Keratinocyte (primary cell): ENCODE measurements around the gene OOEP.

Experiments
- EZH2 ChIP-seq: IDR thresholded peaks from one replicate; pipeline ENCODE4 v1.6.1; 2012; ENCODE audit warnings: inconsistent platforms, mild to moderate bottlenecking, low read length, moderate library complexity
- TF ChIP-seq, protein P1 (sequence below), 3 experiments: IDR thresholded peaks in 1 of 3; conservative IDR thresholded peaks in 1 of 3; optimal IDR thresholded peaks in 1 of 3; 2 replicates in 2 of 3; 3 replicates in 1 of 3; pipeline versions ENCODE3 to v1.5.1; 2011; ENCODE audit warnings: low read length in 3 of 3, mild to moderate bottlenecking in 3 of 3, moderate library complexity in 2 of 3, control low read depth in 1 of 3, inconsistent platforms in 1 of 3; ENCODE audit not compliant: insufficient read depth in 2 of 3; ENCODE audit errors: extremely low read depth in 1 of 3

DNA sequence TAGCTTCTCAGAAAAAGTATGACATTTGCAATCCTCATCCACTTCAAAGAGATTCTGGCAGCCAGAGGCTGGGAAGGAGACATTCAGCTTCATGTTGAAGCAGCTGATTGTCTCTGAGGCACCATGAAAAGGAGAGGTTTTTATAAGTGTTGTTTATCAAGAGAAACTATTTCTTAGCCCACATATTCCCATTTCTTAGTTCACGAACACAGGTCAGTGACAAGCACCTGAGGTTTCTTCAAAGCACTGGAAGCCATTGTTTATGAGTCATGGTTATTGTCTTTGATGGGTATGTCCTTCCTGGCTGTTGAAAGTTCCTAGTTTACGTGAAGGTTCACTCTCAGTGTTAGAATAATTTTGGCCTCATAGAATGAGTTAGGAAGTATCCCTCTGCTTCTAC, 22.0 kb upstream of the OOEP start:
- TF ChIP-seq, protein P1, sequence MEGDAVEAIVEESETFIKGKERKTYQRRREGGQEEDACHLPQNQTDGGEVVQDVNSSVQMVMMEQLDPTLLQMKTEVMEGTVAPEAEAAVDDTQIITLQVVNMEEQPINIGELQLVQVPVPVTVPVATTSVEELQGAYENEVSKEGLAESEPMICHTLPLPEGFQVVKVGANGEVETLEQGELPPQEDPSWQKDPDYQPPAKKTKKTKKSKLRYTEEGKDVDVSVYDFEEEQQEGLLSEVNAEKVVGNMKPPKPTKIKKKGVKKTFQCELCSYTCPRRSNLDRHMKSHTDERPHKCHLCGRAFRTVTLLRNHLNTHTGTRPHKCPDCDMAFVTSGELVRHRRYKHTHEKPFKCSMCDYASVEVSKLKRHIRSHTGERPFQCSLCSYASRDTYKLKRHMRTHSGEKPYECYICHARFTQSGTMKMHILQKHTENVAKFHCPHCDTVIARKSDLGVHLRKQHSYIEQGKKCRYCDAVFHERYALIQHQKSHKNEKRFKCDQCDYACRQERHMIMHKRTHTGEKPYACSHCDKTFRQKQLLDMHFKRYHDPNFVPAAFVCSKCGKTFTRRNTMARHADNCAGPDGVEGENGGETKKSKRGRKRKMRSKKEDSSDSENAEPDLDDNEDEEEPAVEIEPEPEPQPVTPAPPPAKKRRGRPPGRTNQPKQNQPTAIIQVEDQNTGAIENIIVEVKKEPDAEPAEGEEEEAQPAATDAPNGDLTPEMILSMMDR (optimal IDR thresholded peaks at IDR 0.05 in 1 of 3, IDR thresholded peaks at IDR 0.05 in 1 of 3, conservative IDR thresholded peaks at IDR 0.05 in 1 of 3; ENCODE audit: extremely low read depth in 1 of 3, insufficient read depth in 2 of 3, low read length in 3 of 3), result no peak
- no peak for TF ChIP-seq EZH2
